CD4-positive, alpha-beta memory T cell (primary cell): ENCODE data around the gene RASSF5. TPM values are rescaled to one million over a fixed set of nuclear protein-coding genes. Genes with fewer than 3 reads are reported as not detected.
"Not testable (repeated sequence)": the region's sequence is repeated elsewhere in the genome, so short reads cannot be mapped to it uniquely, and the experiment has no call there.

Source experiments
- CTCF ChIA-PET: fragments of 350-600 bp; sonication (Branson Sonifier 250); formaldehyde crosslinking; loops from one replicate; lab custom pipeline; 2021; ENCODE audit warnings: inconsistent platforms; ENCODE audit not compliant: partially characterized antibody; lab: Charles Lee
- POLR2A ChIA-PET: fragments of 350-600 bp; sonication (Branson Sonifier 250); formaldehyde crosslinking; loops from one replicate; lab custom pipeline; 2021; ENCODE audit not compliant: partially characterized antibody; lab: Charles Lee
- DNase-seq, 5 donors: peaks; one replicate each; pipeline versions ENCODE4 v3.0.0 to v3.0.0-alpha.2; 2020 to 2022; ENCODE audit warnings: mixed read lengths in 1 of 5
- H3K27ac ChIP-seq: one replicate; pipeline ENCODE4 v1.7.0; 2013; ENCODE audit warnings: low read depth, low read length
- H3K27me3 ChIP-seq: 2 replicates; pipeline ENCODE4 v1.7.0; 2013; ENCODE audit warnings: mild to moderate bottlenecking, low read length, moderate library complexity; ENCODE audit not compliant: insufficient read depth
- H3K36me3 ChIP-seq: 2 replicates; pipeline ENCODE4 v1.7.0; 2013; ENCODE audit warnings: mild to moderate bottlenecking, low read length, moderate library complexity; ENCODE audit not compliant: insufficient read depth
- H3K4me1 ChIP-seq: 2 replicates; pipeline ENCODE4 v1.7.0; 2013; ENCODE audit warnings: mild to moderate bottlenecking, low read length, moderate library complexity; ENCODE audit not compliant: insufficient read depth
- H3K4me3 ChIP-seq, 2 donors: one replicate each; pipeline ENCODE4 v1.7.0; 2013; ENCODE audit warnings: low read length in 2 of 2, mild to moderate bottlenecking in 1 of 2
- H3K9me3 ChIP-seq, 2 donors: one replicate each; pipeline ENCODE4 v1.7.0; 2013; ENCODE audit warnings: low read length in 2 of 2, control low read depth in 1 of 2; ENCODE audit not compliant: control insufficient read depth in 1 of 2
- H3K27ac Mint-ChIP-seq, 7 donors: one replicate each; pipeline ENCODE4 v1.8.0; 2020 to 2021; ENCODE audit warnings: mixed read lengths in 7 of 7, mild to moderate bottlenecking in 6 of 7, inconsistent platforms in 3 of 7, moderate library complexity in 3 of 7
- H3K27me3 Mint-ChIP-seq, 2 donors: one replicate each; pipeline ENCODE4 v1.8.0; 2020 to 2021; ENCODE audit warnings: mixed read lengths in 2 of 2
- H3K36me3 Mint-ChIP-seq, 2 donors: one replicate each; pipeline ENCODE4 v1.8.0; 2020 to 2021; ENCODE audit warnings: mixed read lengths in 2 of 2, inconsistent platforms in 1 of 2, mild to moderate bottlenecking in 1 of 2
- H3K4me1 Mint-ChIP-seq, 4 donors: one replicate each; pipeline ENCODE4 v1.8.0; 2020 to 2021; ENCODE audit warnings: mixed read lengths in 4 of 4, mild to moderate bottlenecking in 1 of 4
- H3K4me3 Mint-ChIP-seq, 8 donors: one replicate each; pipeline ENCODE4 v1.8.0; 2020 to 2021; ENCODE audit warnings: mixed read lengths in 8 of 8, mild to moderate bottlenecking in 7 of 8, moderate library complexity in 6 of 8, inconsistent platforms in 3 of 8
- H3K9me3 Mint-ChIP-seq, 8 donors: one replicate each; pipeline ENCODE4 v1.8.0; 2020 to 2021; ENCODE audit warnings: mixed read lengths in 8 of 8, mild to moderate bottlenecking in 5 of 8, inconsistent platforms in 3 of 8, moderate library complexity in 1 of 8
- intact Hi-C: fragments of 100-400 bp; cut with micrococcal nuclease; formaldehyde crosslinking; loops from one replicate; pipeline ENCODE4 v1.15.1; 2023
- polyA plus RNA-seq, 2 donors: library from polyadenylated mRNA; unstranded; fragments of 300-500 nt; fragmentation: Illumina TruSeq; gene quantifications; one replicate each; pipeline ENCODE4 v1.2.3, GENCODE V29; 2021
- total RNA-seq, 2 experiments: library from RNA; stranded (reverse); gene quantifications; one replicate each; pipeline ENCODE4 v1.2.3, GENCODE V29; 2021

Gene RASSF5
- total and polyA plus RNA-seq, 4 experiments from 2014 or later, result 186 to 298 (median 220) TPM

DNA sequence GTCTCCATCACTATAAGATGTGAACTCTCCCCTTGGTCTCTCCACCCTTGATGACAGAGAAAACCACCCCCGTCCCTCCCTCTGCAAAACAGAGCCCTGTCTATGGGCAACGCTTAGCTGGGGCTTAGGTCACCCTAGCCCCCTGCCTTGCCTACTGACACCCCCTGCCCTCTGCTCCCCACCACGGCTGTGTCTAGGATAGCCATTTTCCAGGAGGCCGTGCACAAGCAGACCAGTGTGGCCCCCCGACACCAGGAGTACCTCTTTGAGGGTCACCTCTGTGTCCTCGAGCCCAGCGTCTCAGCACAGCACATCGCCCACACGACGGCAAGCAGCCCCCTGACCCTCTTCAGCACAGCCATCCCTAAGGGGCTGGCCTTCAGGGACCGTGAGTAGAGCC lies 28.6 kb upstream of the RASSF5 start:
- Histone ChIP-seq H3K4me1 (peaks cover 25% of the 10 kb centered on the region), H3K27me3 (no peaks in the 10 kb centered on the region), H3K9me3 (no peaks in the 10 kb centered on the region), H3K4me3 (no peak overlapping the region), H3K36me3 (peaks cover 88% of the 10 kb centered on the region), H3K27ac (no peak overlapping the region)
- intact Hi-C loops, result loop anchor here (1.0 to 10.0 kb wide), 4 partner anchors 7 to 436 kb away; no protein-coding TSS in a partner anchor
- Mint-ChIP-seq H3K27ac (peak overlapping the region in 1 of 7 donors; percentile 4), H3K4me3 (no peak overlapping the region), H3K36me3 (peaks cover 38 to 85% of the 10 kb centered on the region in 2 donors), H3K4me1 (peaks cover 5 to 23% (median 16%) of the 10 kb centered on the region in 4 donors), H3K27me3 (no peaks in the 10 kb centered on the region), H3K9me3 (peaks cover 0 to 1% (median 0%) of the 10 kb centered on the region in 8 donors)
- CTCF ChIA-PET, result interaction anchor here (0.6 to 15.1 kb wide), 25 partner anchors 8 to 268 kb away, joined by 3 to 274 read pairs (median 4); partner anchors contain the start of genes DYRK3 and IKBKE
- POLR2A ChIA-PET, result interaction anchor here (1.1 to 1.9 kb wide), 4 partner anchors 8 to 156 kb away, joined by 3 to 19 read pairs (median 6); partner anchors contain the start of genes DYRK3 and IKBKE
- no peak for DNase-seq

DNA sequence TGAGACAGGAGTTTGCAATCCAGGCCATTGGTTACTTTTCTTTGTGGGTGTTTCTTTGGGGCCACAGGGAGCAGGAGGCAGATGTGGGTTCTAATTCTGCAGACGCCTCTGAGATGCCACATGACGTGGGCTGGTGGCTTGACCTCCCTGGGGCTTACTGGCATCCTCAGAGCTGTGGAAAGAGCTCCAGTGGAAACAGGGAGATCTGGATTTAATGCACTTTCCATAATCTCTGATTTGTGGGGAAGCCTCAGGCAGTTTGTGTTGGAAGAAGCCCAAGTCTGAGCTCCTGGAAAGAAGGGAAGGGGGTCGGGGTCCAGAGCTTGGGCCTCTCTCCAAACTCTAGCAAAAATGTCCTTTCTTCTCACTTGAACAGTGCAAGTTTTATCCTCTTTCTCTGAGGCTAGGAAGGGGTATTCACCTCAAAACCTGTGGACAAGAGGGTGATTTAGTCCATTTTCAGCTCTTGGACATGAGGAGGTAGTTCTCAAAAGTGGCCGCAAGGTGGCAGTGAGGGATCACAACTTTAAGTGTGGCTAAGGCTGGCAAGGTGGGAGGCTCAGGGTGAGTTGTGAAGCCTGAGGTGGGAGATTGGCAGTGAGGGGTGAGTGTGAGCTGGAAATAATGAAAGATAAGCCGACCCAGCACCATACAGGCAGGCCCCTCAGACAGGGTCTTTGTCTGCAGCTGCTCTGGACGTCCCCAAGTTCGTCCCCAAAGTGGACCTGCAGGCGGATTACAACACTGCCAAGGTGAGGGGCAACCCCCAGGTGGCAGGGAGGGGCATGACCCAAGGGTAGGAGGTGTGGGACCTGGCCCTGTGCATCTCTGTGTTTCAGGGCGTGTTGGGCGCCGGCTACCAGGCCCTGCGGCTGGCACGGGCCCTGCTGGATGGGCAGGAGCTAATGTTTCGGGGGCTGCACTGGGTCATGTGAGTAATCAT lies 27.9 kb upstream of the RASSF5 start:
- Histone ChIP-seq H3K36me3 (peaks cover 85% of the 10 kb centered on the region), H3K27me3 (no peaks in the 10 kb centered on the region), H3K9me3 (no peaks in the 10 kb centered on the region), H3K4me3 (no peak overlapping the region), H3K27ac (no peak overlapping the region), H3K4me1 (peaks cover 21% of the 10 kb centered on the region)
- POLR2A ChIA-PET, result interaction anchor here (1.1 to 1.9 kb wide), 7 partner anchors 9 to 156 kb away, joined by 3 to 19 read pairs (median 5); partner anchors contain the start of genes DYRK3, IKBKE and RASSF5
- CTCF ChIA-PET, result interaction anchor here (0.6 to 15.1 kb wide), 31 partner anchors 9 to 269 kb away, joined by 3 to 274 read pairs (median 4); partner anchors contain the start of genes DYRK3 and IKBKE
- Mint-ChIP-seq H3K27me3 (no peaks in the 10 kb centered on the region), H3K27ac (peak overlapping the region in 5 of 7 donors; percentile 8 to 80 (median 78)), H3K4me3 (no peak overlapping the region), H3K36me3 (peaks cover 41 to 83% of the 10 kb centered on the region in 2 donors), H3K9me3 (peaks cover 0 to 1% (median 0%) of the 10 kb centered on the region in 8 donors), H3K4me1 (peaks cover 5 to 18% (median 12%) of the 10 kb centered on the region in 4 donors)
- DNase-seq, result peak; percentile 46 to 67 (median 52)
- intact Hi-C loops, result loop anchor here (1.0 to 10.0 kb wide), 4 partner anchors 8 to 435 kb away; no protein-coding TSS in a partner anchor

DNA sequence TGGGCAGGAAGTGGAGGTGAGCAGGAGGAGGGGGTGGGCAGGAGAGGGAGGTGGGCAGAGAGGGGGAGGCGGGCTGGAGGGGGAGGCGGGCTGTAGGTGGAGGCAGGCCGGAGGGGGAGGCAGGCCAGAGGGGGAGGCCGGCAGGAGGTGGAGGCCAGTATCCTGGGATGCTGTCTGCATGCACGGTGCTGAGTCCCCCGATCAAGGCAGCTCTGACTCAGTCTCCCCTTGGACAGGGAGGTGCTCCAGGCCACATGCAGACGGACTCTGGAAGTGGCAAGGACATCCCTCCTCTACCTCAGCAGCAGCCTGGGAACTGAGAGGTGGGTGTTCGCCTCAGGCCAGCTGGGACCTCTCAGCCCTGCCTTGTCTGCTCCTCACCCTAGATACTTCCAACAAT lies 27.1 kb upstream of the RASSF5 start:
- Mint-ChIP-seq H3K27ac (peak overlapping the region in 3 of 7 donors; percentile 22 to 41 (median 36)), H3K27me3 (no peaks in the 10 kb centered on the region), H3K4me3 (no peak overlapping the region), H3K4me1 (peaks cover 3 to 17% (median 9%) of the 10 kb centered on the region in 4 donors), H3K9me3 (peaks cover 0 to 1% (median 0%) of the 10 kb centered on the region in 8 donors), H3K36me3 (peaks cover 42 to 82% of the 10 kb centered on the region in 2 donors)
- H3K36me3 ChIP-seq, result peaks cover 86% of the 10 kb centered on the region
- ChIA-PET POLR2A (interaction anchor here (1.2 to 1.9 kb wide), 5 partner anchors 10 to 155 kb away, joined by 3 to 19 read pairs (median 5); partner anchors contain the start of genes DYRK3, IKBKE and RASSF5), CTCF (interaction anchor here (1.0 to 15.1 kb wide), 13 partner anchors 10 to 183 kb away, joined by 3 to 274 read pairs (median 6); partner anchors contain the start of gene IKBKE)
- H3K4me1 ChIP-seq, result peaks cover 17% of the 10 kb centered on the region
- H3K27ac ChIP-seq, result no peak overlapping the region
- no peaks in the 10 kb centered on the region for H3K27me3 ChIP-seq
- no peak overlapping the region for H3K4me3 ChIP-seq
- H3K9me3 ChIP-seq, result no peaks in the 10 kb centered on the region
- DNase-seq, result no peak
- intact Hi-C loops, result no loop called here

DNA sequence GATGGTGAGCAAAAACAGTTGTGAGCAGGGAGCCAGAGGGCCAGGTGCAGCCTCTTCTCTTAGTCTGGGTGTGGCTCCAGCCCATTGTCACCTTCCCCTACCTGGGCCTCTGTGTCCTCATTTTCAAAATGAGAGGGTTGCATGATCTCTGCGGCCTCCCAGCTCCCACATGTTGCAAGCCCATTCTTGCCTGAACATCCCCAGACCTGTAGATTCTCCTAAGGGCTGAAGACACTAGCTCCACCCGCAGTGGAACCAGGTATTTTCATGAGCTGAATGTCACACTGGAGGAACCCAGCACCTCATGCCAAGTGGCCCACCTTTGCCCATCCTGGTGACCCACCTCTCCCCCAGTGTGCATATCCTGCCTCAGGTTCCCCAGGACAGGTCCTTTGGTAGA lies 24.7 kb upstream of the RASSF5 start:
- peaks cover 30 to 76% of the 10 kb centered on the region in 2 donors for H3K36me3 Mint-ChIP-seq
- DNase-seq, result no peak

DNA sequence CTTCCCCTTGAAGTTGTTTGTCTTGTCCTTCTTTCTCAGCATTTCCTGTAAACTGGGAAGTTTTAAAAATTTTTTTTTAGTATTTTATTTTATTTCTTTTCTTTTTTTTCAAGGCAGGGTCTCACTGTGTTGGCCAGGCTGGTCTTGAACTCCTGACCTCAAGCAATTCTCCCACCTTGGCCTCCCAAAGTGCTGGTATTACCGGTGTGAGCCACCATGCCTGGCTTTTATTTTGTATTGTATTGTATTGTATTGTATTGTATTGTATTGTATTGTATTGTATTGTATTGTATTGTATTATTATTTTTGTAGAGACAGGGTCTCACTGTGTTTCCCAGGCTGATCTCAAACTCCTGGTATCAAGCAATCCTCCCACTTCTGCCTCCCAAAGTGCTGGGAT lies 23.5 kb upstream of the RASSF5 start:
- DNase-seq, H3K9me3 ChIP-seq, H3K27ac ChIP-seq, H3K4me1 ChIP-seq, H3K9me3 Mint-ChIP-seq, H3K4me3 Mint-ChIP-seq, H3K27me3 Mint-ChIP-seq, H3K4me1 Mint-ChIP-seq, intact Hi-C loops, H3K4me3 ChIP-seq, H3K27me3 ChIP-seq: not testable (repeated sequence)
- ChIA-PET CTCF (interaction anchor here (1.1 to 15.1 kb wide), 2 partner anchors 22 to 180 kb away, joined by 4 to 274 read pairs; no protein-coding TSS in a partner anchor), POLR2A (interaction anchor here (0.6 kb wide), 1 partner anchor 141 kb away, joined by 3 read pairs; no protein-coding TSS in a partner anchor)
- peaks cover 83% of the 10 kb centered on the region for H3K36me3 ChIP-seq
- Mint-ChIP-seq H3K27ac (peak overlapping the region in 1 of 7 donors; percentile 36), H3K36me3 (peaks cover 32 to 78% of the 10 kb centered on the region in 2 donors)

More for the DNA sequence above, 24.7 kb upstream of the RASSF5 start:
- ChIA-PET CTCF (interaction anchor here (0.7 to 15.1 kb wide), 6 partner anchors 11 to 184 kb away, joined by 3 to 274 read pairs (median 7); partner anchors contain the start of gene IKBKE), POLR2A (no interaction called here)
- Histone ChIP-seq H3K4me1 (peaks cover 17% of the 10 kb centered on the region), H3K27me3 (no peaks in the 10 kb centered on the region), H3K4me3 (no peak overlapping the region), H3K36me3 (peaks cover 83% of the 10 kb centered on the region), H3K27ac (no peak overlapping the region), H3K9me3 (no peaks in the 10 kb centered on the region)
- intact Hi-C loops, result no loop called here
- Mint-ChIP-seq H3K9me3 (peaks cover 0 to 1% (median 0%) of the 10 kb centered on the region in 8 donors), H3K27ac (peak overlapping the region in 3 of 7 donors; percentile 22 to 41 (median 24)), H3K4me1 (peaks cover 3 to 17% (median 4%) of the 10 kb centered on the region in 4 donors), H3K4me3 (no peak overlapping the region), H3K27me3 (no peaks in the 10 kb centered on the region)

DNA sequence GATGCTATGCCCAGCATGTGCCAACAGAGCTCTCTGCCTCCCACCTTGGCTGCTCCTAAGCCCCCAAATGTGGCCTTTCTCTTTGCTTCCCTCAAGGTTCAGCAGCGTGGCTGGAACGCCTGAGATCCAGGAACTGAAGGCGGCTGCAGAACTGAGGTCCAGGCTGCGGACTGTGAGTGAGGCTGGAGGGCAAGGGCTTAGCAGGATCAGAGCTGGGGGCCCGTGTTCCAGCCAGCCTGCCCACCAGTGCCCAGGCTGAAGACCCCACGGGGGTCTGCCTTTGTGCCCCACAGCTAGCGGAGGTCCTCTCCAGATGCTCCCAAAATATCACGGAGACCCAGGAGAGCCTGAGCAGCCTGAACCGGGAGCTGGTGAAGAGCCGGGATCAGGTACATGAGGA lies 22.4 kb upstream of the RASSF5 start:
- no peak overlapping the region for H3K27ac Mint-ChIP-seq
- H3K36me3 Mint-ChIP-seq, result peaks cover 29 to 76% of the 10 kb centered on the region in 2 donors
- no peak for DNase-seq
- ChIA-PET CTCF (interaction anchor here (0.9 to 1.3 kb wide), 3 partner anchors 23 to 179 kb away, joined by 3 to 4 read pairs (median 4); no protein-coding TSS in a partner anchor), POLR2A (interaction anchor here (0.9 to 1.2 kb wide), 2 partner anchors 13 to 19 kb away, joined by 3 to 4 read pairs; no protein-coding TSS in a partner anchor)
- intact Hi-C loops, result no loop called here
- H3K4me3 Mint-ChIP-seq, result no peak overlapping the region
- peaks cover under 1% of the 10 kb centered on the region for H3K4me1 ChIP-seq
- H3K4me3 ChIP-seq, result no peak overlapping the region
- no peaks in the 10 kb centered on the region for H3K4me1 Mint-ChIP-seq
- H3K27ac ChIP-seq, result no peak overlapping the region
- no peaks in the 10 kb centered on the region for H3K9me3 ChIP-seq
- peaks cover 73% of the 10 kb centered on the region for H3K36me3 ChIP-seq
- no peaks in the 10 kb centered on the region for H3K27me3 ChIP-seq
- no peaks in the 10 kb centered on the region for H3K27me3 Mint-ChIP-seq
- no peaks in the 10 kb centered on the region for H3K9me3 Mint-ChIP-seq
